Cardiac muscle cell (in vitro differentiated cells and primary cell): ENCODE results near the gene SLC29A3. TPM values are rescaled to one million over a fixed set of nuclear protein-coding genes. Genes with fewer than 3 reads are reported as not detected.

Experiments used
- DNase-seq, 2 donors: peaks; one replicate each; pipeline versions ENCODE4 v3.0.0 to v3.0.0-alpha.2; 2010 to 2017; ENCODE audit warnings: low read depth in 1 of 2, low spot score in 1 of 2
- H3K27ac ChIP-seq: fragments of 200-600 bp; sonication (generic); 2 replicates; pipeline ENCODE4 v1.5.1; 2016
- H3K27me3 ChIP-seq: fragments of 200-600 bp; sonication (generic); 2 replicates; pipeline ENCODE4 v1.6.0; 2016; ENCODE audit warnings: control low read depth
- H3K36me3 ChIP-seq: fragments of 200-600 bp; sonication (generic); 2 replicates; pipeline ENCODE4 v1.5.1; 2016; ENCODE audit warnings: control low read depth
- H3K4me1 ChIP-seq: fragments of 200-600 bp; sonication (generic); 2 replicates; pipeline ENCODE4 v1.8.1; 2017; ENCODE audit warnings: low read depth, mild to moderate bottlenecking, mixed run types
- H3K4me3 ChIP-seq: fragments of 200-600 bp; sonication (generic); 2 replicates; pipeline ENCODE4 v1.5.1; 2016; ENCODE audit warnings: mild to moderate bottlenecking
- H3K9me3 ChIP-seq: fragments of 200-600 bp; sonication (generic); 2 replicates; pipeline ENCODE4 v1.5.1; 2017; ENCODE audit warnings: low read depth, mild to moderate bottlenecking, control low read depth
- CTCF ChIP-seq: IDR thresholded peaks from 2 replicates; pipeline ENCODE4 v1.5.1; 2012; ENCODE audit warnings: low read depth, mild to moderate bottlenecking, low read length
- polyA plus RNA-seq: library from polyadenylated mRNA; unstranded; fragments of >200 nt; fragmentation: Nextera tagmentation; extraction: Ambion mirVana; gene quantifications from 2 replicates; pipeline ENCODE4 v1.2.1, GENCODE V29; 2016
- total RNA-seq: library from RNA; depleted of rRNA; stranded (reverse); fragments of >200 nt; gene quantifications from 2 replicates; pipeline ENCODE4 v1.2.3, GENCODE V29; 2016

The SLC29A3 gene
- total and polyA plus RNA-seq, 2 experiments from 2014 or later = 3.5 to 4.0 TPM

DNA sequence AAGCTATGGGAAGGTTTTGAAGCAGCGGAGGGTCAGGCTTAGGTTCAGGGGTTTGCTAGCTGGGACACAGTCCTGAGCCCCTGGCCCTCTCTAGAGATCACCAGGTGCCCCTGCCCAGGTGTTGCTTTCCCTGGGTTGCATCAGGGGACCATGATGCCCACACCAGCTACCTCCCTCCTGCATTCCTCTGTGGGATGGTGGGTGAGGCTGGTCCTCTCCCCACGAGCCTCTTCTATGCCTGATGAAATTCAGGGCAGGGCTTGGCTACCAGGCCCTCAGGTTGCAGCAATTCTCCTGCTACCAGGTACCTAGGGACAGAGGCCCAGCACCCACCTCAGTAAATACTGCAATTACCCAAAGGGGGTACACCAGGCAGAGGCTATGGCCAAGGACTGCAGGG lies 10.8 kb upstream of the SLC29A3 start:
- Histone ChIP-seq H3K36me3 (no peaks in the 10 kb centered on the region), H3K9me3 (no peaks in the 10 kb centered on the region), H3K27me3 (no peaks in the 10 kb centered on the region), H3K4me1 (peaks cover 13% of the 10 kb centered on the region), H3K4me3 (no peak overlapping the region), H3K27ac (peak overlapping the region; percentile 82)
- DNase-seq = no peak
- TF ChIP-seq CTCF = no peak

DNA sequence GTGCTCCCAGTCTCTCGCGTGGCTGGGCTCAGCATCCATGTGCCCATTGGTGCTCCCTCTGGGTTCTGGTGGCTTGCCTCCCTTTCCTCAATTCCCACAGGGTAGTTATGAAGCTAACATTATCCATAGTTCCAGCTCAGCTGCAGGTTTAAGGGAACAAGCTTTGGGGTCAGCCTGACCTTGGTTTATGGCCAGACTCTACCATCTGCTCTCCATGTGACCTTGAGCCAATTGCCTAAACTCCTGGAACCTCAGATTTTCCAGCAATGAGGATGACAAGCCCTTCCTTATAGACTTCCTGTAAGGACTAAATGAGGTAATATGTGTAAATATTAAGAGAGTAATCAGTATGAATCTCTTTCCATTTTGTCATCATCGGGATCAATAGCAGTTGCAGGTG lies 10.1 kb upstream of the SLC29A3 start:
- Histone ChIP-seq H3K27me3 (no peaks in the 10 kb centered on the region), H3K4me3 (no peak overlapping the region), H3K27ac (no peak overlapping the region), H3K36me3 (no peaks in the 10 kb centered on the region), H3K4me1 (peaks cover 13% of the 10 kb centered on the region), H3K9me3 (no peaks in the 10 kb centered on the region)
- no peak for TF ChIP-seq CTCF
- DNase-seq = no peak

DNA sequence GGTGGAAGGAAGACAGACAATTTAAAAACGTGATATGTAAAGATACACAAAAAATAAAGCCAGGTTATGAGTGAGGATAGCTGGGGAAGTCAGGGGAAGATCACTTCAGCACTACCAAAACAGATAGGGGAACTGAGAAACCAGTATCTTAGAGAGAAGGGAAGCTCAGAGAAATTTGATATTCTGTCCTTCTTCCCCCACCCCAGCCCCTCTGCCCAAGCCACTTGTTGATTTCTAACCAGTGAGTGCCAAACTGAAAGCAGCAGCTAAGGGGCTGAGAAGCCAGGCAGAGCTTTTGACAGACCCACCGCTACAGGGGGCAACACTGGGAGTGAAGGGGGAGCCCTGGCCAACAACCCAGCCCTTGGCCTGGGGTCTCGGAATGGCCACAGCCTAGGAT lies 9.1 kb upstream of the SLC29A3 start:
- Histone ChIP-seq H3K36me3 (no peaks in the 10 kb centered on the region), H3K4me3 (no peak overlapping the region), H3K27ac (no peak overlapping the region), H3K4me1 (peaks cover 13% of the 10 kb centered on the region), H3K9me3 (no peaks in the 10 kb centered on the region), H3K27me3 (no peaks in the 10 kb centered on the region)
- no peak for TF ChIP-seq CTCF
- no peak for DNase-seq

DNA sequence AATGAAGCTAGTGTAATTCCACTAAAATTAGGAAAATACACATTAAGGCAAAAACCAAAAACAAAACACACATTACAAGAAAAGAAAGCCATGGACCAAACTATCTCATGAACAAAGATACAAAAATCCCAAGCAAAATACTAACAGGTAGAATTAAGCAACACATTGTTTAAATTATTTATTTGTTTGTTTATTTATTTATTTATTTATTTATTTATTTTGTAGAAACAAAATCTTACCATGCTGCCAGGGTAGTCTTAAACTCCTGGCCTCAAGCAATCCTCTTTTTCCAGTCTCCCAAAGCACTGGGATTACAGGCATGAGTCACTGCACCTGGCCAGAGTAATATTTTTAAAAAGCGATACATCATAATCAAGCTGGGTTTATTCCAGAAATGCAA lies 6.8 kb upstream of the SLC29A3 start:
- Histone ChIP-seq H3K9me3 (no peaks in the 10 kb centered on the region), H3K4me3 (no peak overlapping the region), H3K4me1 (peaks cover 3% of the 10 kb centered on the region), H3K27ac (no peak overlapping the region), H3K36me3 (no peaks in the 10 kb centered on the region), H3K27me3 (no peaks in the 10 kb centered on the region)
- no peak for TF ChIP-seq CTCF
- DNase-seq = no peak

GRCh38 chr10:71312811-71313789 lies 6.0 kb upstream of the SLC29A3 start:
- no peaks in the 10 kb centered on the region for H3K9me3 ChIP-seq
- TF ChIP-seq CTCF = no peak
- no peaks in the 10 kb centered on the region for H3K4me1 ChIP-seq
- no peak overlapping the region for H3K27ac ChIP-seq
- no peaks in the 10 kb centered on the region for H3K36me3 ChIP-seq
- peak; percentile 30 to 93 for DNase-seq
- no peaks in the 10 kb centered on the region for H3K27me3 ChIP-seq
- H3K4me3 ChIP-seq = no peak overlapping the region
